Embryonic facial prominence (tissue), 1 donor: ENCODE results near the gene PPIL6.

Experiments
- DNase-seq: peaks from one replicate; pipeline ENCODE4 v3.0.0-alpha.2; 2016; ENCODE audit errors: extremely low spot score

Gene PPIL6

DNA sequence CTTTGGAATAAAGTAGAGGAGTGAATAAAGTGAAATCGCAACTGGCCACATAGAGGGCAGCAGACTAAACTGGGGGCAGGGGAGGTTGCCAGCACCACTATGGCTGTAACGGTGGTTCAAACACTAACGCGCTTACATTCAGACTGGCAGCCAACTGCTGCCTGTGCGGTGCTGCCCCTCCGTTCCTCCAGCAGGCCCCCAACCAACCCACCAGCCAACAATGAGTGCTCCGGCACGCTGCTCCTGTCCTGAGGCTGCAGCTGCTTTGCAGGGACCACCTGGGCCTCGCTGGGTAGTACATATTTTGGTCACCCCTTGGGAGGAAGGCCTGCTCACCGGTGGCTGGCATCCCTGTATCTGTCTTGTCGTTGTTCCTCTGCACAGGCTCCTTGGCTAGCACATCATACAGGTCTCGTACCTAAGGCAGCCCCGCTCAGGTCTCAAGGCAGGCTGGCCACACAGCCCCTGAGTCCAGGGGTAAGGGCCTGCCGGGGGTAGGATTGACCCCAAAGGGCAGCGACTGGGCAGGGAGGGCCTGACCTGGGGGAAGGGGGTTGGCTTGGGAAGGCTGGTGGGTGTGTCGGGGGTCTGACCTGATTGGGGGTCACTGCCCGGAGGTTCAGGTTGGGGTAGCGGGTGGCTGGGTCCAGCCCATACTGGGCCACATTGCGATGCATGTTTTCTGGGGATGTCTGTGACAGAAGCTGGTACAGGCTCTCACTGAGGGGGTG, 8.8 kb upstream of the PPIL6 start:
- DNase-seq, result no peak

DNA sequence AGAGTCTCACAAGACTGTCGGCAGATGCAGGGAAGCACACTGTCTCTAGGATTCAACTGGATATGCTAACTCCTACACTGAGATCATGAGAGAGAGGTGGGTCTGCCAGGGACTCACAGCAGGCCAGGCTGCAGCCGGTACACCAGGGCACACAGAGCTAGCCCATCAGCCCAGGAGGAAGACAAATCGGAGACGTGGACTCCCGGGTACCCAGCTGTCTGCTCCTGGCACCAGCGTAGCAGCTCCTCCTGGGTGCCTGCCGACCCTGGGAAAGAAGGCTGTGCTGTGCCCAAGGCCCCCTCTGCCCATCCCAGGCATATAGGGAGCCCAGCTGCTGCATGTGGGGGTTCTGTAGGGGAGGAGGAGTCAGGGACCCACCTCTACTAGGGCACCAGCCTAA, 8.2 kb upstream of the PPIL6 start:
- no peak for DNase-seq

DNA sequence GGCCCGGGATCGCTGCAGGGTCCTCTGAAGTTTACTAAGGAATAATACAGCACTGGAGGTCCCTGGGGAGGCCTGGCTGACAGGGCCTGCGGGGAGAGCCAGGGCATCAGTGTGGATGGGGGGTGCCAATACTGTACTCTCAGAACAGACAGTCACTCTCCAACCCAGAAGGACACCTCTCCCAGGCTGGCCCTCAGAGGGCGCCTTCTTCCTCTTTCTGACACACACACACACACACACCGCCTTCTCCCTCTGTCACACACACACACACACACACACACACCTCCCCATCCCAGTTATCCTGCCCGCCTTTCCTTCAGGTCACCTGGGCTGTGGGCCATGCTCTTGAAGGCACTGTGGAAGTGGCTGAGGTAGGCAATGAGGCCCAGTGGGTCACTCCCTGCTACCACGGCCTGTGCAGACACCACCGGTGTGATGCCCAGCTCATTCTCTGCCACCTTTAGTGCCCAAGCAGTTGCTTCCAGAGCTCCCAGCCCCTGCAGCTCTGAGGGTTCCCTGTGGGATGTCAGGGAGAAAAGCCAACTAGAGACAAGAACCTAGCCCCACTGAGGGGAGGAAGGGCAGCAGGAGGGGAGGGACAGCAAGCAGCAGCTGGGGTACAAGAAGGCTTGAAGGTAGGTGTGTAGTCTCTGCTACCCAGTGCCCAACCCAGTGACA, 7.6 kb upstream of the PPIL6 start:
- no peak for DNase-seq

DNA sequence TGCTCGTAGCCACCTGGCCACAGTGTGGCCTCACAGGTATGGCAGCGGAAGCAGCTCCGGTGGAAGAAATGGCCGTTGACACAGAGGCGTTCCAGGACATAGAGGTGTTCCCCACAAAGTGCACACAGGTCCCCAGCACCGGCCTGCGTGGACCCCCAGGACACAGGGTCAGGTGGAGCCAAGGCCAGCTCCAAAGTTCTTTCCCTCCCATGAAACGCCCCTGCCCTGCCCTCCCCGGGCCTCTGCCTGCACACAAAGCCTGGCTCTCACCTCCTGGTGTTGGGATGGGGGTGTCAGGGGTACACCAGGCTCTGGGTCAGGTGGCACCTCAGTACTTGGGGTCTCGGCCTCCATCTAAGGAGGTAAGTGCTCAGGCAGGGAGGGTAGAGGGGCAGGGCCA, 6.7 kb upstream of the PPIL6 start:
- DNase-seq, result no peak

DNA sequence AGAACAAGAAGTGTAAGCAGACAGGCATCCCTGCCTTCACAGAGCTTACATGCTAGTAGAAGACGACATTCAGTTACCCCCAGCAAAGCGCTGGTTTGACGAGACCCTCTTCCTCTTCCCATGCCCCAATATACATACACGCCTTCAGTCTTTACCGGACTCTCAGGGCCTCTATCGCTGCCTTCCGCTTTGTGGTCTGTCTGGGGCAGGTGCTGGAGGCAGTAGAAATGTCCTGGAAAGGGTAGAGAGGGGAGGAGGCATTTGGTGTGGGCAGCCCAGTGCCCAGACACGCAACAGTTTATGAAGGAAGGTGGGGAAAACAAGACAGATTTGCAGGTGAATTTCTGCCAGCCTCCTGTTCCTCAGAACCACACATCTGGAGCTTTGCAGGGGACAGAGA, 6.1 kb upstream of the PPIL6 start:
- no peak for DNase-seq

DNA sequence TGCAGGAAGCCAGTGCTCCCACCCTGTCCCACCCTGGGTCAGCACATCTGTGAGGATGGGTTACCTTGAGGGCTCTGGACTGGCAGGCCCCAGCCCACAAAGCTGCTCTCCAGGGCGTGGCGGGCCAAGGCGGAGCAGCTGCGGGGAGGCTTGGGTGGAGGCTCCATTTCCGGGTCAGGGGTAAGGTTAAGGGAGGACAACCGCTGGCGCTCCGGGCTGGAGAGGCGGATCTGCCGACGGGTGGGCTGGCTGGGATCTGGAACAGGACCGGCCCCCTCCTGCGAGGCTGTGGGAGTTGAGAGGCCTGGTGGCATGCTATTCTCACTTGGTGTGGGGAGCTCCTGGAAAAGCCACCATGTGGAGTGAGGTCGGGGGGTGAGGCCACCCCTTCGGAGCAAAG, 5.6 kb upstream of the PPIL6 start:
- no peak for DNase-seq

DNA sequence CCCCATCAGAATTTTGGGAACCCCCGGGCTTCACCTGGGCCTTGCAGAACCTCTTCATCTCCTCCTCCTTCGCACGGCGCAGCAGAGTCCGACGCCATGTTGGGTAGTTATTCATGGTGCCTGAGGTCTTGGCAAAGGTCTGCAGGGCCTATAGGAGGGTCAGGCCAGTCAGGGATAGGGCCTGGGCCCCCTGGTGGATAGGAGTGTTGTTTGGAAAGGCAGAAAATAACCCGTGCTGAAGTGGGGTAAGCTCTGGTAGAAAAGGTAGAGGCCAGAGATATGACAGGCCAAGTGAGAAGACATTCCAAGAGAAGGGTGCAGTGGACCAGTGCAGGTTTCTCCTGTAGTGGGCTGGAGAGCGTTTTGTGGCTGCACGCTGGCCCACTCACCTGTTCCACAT, 5.0 kb upstream of the PPIL6 start:
- no peak for DNase-seq

DNA sequence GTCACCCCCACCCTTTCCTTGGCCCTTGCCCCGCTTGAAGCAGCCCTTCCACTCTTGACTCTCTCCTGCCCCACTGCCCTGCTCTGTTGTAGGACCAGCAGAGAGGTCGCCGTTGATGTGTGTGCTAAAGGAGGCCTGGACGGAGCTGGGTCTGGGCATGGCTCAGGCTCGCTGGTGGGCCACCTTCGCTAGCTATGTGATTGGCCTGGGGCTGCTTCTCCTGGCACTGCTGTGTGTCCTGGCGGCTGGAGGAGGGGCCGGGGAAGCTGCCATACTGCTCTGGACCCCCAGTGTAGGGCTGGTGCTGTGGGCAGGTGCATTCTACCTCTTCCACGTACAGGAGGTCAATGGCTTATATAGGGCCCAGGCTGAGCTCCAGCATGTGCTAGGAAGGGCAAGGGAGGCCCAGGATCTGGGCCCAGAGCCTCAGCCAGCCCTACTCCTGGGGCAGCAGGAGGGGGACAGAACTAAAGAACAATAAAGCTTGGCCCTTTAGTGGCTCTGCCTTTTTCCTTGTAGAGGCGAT, 3.1 kb upstream of the PPIL6 start:
- DNase-seq, result no peak

DNA sequence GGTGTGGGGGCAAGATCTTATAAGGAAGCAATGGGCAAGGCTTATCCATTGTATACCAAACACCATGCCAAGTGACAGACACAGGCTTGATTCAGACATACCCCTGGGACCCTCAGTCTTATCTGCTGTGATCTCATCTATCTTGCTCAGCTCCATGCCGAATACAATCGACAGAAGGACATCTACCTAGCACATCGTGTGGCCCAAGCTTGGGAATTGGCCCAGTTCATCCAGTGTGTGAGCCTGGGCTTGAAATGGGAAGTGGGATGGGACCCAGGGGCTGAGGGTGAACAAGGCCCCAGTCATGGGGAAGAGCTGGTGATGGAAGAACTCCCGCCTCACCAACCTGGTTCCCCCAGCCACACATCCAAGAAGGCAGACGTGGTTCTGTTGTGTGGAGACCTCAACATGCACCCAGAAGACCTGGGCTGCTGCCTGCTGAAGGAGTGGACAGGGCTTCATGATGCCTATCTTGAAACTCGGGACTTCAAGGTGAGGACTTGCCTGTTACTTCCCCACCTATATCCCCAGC, 2.0 kb upstream of the PPIL6 start:
- DNase-seq, result no peak

DNA sequence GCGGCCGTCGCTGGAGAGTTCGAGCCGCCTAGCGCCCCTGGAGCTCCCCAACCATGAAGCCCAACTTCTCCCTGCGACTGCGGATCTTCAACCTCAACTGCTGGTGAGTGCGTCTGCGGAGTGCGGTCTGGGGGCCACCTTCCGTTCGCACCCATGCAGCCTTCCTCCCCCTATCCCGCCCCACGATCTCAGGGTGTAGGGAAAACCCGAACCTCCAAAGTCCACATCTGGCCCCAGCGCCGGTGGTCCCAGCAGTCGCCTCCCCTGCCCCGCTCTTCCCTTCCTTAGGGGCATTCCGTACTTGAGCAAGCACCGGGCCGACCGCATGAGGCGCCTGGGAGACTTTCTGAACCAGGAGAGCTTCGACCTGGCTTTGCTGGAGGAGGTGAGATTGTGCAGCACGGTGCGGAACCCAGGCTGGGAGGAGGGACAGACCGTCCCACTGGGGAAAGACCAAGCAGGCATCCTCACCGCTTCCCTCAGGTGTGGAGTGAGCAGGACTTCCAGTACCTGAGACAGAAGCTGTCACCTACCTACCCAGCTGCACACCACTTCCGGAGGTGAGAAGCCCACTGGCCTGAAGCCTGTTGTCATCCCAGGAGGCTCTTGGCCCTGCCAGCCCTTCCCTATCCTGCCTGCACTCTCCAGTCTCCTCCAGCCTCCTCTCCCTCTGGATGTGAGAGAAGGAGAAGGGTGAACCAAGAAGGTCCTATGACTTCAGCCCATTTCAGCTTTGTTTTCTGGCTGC, 815 bp upstream of the PPIL6 start:
- no peak for DNase-seq

DNA sequence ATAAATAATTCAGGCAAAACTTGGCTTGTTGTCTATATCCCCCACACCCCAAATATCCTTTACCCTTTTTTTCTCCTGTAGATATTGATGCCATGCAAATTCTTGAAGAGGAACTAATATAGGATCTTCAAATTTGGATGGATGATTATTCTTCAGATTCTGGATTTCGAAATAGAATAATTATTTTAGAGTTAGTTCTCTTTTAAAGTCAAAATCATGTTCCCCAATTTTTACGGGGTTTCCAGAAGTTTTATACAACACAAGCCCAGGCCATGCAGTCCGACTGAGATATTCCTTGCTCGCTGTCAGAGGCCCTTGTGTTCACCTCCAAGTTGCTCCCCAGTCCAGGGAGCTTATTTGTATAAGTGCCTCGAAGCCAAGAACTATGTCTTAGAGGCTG, 4.4 kb downstream of the PPIL6 start:
- DNase-seq, result no peak

DNA sequence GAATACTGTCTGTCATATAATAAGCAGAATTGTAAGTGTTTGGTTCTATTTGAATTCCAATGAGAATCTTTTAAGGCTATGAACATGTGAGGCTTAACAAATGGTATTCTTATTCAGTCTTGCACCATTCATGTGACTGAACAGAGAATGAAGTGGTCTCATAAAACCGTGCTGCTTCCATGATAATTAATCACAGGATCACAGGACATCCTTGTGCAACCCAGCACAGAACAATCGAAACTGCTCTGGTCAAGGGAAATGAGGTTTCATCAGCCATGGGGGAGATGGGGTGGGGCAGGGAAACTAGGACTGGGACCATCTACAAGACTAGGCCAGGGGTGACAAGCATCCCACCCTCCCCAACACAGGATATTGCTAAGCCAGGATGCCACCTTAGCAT, 6.0 kb downstream of the PPIL6 start:
- no peak for DNase-seq

DNA sequence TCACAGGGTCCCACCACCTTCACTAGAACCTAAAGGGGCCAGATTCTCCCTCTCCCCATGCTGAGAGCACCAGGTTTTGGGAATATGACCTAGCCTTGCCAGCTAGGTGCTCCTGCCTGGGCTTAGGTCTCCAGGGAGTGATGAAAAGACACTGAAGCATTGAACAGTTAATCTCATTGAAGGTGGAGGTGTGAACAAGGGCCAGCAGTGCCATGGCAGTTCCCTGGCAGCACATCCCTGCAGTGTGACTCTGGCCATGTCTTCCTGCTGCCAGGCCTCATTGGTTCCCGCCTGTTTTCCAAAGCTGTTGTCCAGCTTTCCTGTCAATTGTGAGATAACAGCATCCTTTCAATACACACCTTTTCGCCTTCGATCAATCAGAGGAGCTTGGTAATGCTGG, 10.9 kb downstream of the PPIL6 start:
- no peak for DNase-seq

DNA sequence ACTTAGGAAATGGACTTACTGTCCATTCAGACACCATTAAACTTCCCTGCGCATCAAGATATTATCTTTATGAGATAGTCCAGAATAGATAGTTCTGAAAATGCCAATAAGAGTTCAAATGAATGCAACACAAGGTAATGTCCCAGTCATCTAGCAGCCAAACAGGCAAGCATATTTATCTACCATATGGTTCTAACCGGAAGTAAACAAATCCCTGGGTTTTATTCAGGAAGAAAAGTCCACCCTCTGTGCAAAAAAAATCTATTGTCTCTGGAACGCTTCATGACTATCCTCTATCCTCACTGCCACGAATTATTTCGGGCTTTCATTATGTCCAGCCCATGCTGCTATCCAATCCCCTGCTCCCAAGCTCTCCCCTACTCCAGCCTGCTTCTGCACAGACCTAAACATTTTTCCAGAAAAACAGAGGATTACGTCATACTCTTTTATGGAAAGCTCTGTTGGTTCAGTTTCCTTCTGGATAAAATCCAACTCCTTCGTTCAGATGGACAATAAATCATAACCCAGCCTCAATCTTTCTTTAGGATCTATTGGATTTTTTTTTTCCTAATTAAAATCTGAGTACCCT, 11.4 kb downstream of the PPIL6 start:
- DNase-seq, result peak; percentile 36

DNA sequence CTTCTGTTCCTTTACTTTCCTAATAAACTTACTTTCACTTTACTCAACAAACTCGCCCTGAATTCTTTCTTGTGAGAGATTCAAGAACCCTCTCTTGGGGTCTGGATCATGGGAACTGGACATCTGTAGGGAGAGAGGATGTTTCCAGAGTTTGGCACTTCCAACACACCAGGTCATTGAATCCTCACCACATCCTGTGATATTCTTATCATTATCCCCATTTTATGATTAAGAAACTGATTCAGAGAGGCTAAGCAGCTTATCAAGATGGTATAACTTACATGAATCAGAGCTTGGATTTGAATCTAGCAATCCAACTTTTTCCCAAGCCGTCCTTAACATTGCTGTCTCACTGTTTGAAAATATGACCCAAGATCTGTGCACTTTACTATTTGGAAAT, 15.5 kb downstream of the PPIL6 start:
- DNase-seq, result no peak

DNA sequence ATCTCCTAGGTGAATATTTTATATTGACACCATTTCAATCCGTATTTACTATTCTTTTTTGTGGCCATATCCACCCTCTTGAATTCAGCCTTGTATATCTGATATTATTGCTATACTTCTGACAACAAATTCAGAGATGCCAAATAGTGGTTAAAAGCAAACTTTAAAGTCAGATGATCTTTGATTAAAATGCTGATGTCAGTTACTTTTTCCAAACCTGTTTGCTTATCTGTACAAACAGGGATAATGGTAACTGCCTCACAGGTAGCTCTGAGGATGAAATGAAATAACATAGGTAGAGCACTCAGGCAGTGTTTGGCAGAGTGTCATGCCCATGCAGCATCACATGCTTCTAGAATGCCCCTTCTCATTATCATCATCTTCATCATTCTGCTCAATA, 19.2 kb downstream of the PPIL6 start:
- DNase-seq, result no peak

DNA sequence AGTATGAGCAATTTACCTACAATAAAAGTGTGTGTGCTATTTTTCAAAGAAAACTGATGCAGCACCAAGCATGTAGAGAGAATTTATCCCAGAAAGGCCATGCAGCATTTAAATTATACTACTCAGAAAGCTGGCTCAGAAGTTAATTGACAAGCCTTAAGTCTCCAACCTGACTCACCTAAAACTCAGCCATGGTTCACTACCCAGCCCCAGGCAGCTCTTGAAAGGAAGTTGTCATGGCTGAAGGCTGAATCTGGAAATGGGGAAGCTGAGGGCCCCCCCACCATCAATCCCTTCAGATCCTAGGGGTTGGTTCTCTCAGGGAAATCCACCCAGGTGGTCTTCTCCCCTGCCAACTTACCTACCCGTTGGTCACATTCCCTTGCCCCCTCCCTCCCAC, 19.7 kb downstream of the PPIL6 start:
- DNase-seq, result no peak

DNA sequence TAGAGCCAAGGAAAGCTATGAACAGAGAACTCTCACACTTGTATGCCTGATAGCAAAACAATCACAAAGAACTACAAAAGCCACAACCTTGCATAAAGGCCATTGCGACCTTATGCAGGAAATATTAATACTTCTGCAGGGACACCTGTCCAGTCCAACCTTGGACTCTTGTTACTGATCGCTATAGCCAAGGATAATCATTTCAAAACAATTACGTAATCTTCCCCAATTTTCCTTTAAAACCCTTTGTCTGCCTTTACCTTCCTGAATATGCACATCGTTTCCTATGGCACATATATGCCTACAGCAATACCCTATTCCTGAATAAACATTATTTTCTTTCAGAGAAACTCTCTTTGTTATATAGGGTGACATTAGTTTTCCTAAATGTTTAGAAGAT, 22.8 kb downstream of the PPIL6 start:
- DNase-seq, result no peak

DNA sequence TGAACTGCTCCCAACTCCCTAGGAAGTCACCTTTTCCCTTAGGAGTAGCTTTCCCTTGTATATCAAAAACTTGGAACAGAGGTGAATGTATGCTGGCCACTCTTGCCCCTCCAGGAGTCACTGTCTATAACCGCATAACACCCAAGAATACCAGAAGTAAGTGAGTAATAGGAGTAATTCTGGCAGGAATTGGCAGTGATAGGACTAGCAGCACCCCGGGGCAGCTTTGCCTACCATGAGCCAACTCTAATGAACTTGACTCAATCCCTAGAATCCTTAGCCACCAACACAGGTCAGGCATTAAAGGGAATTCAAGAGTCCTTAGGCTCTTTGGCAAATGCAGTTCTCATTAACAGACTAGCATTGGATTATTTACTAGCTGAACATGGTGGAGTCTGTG, 29.4 kb downstream of the PPIL6 start:
- no peak for DNase-seq

DNA sequence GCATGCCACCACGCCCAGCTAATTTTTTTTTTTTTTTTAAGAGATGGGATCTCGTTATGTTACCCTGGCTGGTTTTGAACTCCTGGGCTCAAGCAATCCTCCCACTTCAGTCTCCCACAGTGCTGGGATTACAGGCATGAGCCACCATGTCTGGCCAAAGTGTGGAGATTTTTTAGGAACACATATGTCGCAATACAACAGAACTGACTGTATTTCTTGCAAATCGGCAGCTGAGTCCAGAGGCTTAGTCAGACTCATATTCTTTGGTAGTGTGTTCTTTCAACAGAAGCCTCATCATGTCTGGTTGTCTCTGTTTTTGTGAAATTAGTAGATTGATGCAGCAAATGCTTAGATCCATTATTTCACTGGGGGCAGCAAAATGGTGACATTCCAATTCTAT, 34.2 kb downstream of the PPIL6 start:
- no peak for DNase-seq

DNA sequence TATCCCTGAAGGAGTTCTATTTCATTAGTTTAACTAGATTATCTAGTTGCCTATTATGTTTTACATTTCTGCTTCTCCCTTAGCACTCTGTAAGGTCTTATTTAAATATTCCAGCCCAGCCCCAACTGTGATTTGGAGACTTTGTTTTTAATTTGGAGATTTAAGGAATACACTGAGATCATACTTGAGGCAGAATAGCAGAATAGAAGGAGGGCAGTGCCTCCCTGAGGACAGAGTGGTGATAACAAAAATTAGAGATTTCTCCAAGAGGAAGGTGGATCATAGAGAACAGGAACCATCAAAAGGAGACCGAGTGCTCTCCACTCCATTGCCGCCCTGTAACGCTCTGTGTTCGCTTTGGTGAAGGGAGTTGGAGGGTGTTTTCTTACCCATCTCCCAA, 43.4 kb downstream of the PPIL6 start:
- DNase-seq, result no peak

DNA sequence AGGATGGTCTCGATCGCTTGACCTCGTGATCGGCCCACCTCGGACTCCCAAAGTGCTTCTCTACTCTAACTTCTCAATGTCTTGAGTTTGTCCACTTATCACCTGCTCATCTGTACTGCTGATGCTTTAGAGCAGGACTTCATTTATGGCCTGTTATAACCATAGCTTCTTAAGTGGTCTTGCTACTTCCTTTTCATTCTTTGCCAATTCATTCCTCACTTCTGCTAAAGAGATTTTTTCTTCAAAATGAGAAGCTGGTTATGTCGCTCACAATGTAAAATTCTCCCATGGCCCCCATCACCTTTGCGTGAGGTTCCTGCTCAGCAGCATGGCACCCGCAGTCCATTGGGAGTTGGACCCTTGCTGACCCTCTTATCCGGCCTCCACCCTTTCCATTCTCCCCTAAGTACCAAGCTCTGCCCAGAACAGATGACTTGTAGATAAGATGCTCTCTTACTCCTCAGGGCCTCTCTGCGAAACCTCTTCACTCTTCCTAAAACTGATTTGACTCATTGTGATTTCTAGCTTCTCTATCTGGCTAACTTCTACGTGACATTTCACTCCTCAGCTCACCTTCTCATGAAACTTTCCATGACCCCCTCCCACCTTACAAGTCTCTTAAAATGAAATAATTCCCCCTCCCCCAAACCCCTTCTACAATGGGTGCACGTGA, 44.2 kb downstream of the PPIL6 start:
- no peak for DNase-seq
